DMS79 treated with DMSO at 0.1 percent for 48 hours (cell line): Measurements from ENCODE around the gene HTR1E.
"Not testable (repeated sequence)": the region's sequence is repeated elsewhere in the genome, so short reads cannot be mapped to it uniquely, and the experiment has no call there.

Experiments
- DNase-seq: peaks from one replicate; lab custom pipeline; 2025; lab: John Stamatoyannopoulos, UW

Gene HTR1E

DNA sequence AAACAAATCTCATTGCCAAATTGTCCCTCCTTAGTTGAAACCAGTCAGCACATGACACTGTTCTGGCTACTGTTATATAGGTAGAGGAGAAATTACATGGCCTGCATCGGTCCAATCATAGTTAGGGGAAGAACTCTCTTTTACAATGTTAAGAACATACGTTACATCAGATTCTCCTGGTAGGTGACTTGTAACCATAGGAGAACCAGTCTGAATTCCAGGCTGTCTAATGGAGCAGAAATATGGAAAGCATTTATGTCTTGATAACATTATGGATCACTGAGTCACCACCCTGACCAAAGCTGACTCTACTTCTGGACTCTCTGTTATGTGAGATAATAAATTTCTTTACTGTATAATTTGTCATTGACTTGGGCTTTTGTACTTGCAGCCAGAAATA, 40.9 kb downstream of the HTR1E start:
- DNase-seq = no peak

DNA sequence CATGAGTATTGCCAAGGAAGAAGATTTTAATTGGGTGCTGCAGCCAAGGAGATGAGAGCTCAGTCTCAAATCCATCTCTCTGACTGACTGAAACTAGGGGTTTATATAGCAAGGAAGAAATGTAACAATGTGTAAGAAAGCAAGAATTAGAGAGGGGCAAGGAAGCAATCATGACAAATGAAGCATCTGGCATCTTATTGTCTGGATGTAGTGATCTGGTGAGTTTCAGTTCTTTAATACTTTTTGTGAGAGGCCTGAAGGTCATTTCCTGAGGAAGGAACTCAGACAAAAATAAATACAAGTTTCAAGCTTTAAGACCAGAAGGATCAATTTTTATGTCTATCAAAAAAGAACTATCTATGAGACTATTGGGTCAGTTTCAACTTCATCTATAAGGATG, 64.2 kb downstream of the HTR1E start:
- DNase-seq = no peak

DNA sequence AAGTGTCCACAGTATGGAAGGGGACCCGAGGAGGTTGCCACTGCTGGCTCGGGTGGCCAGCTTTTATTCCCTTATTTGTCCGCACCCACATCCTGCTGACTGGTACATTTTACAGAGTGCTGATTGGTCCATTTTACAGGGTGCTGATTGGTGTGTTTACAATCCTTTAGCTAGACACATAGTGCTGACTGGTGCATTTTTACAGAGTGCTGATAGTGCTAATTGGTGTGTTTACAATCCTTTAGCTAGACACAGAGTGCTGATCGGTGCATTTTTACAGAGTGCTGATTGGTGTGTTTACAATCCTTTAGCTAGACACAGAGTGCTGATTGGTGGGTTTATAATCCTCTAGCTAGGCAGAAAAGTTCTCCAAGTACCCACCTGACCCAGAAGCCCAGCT, 65.1 kb downstream of the HTR1E start:
- DNase-seq = not testable (repeated sequence)

DNA sequence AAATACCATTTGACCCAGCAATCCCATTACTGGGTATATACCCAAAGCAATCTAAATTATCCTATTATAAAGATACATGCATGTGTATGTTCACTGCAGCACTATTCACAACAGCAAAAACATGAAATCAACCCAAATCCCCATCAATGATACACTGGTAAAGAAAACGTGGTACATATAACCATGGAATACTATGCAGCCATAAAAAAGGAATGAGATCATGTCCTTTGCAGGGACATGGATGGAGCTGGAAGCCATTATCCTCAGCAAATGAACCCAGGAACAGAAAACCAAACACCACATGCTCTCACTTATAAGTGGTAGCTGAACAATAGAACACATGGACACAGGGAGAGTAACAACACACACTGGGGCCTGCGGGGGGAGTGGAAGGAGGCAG, 69.2 kb downstream of the HTR1E start:
- not testable (repeated sequence) for DNase-seq

DNA sequence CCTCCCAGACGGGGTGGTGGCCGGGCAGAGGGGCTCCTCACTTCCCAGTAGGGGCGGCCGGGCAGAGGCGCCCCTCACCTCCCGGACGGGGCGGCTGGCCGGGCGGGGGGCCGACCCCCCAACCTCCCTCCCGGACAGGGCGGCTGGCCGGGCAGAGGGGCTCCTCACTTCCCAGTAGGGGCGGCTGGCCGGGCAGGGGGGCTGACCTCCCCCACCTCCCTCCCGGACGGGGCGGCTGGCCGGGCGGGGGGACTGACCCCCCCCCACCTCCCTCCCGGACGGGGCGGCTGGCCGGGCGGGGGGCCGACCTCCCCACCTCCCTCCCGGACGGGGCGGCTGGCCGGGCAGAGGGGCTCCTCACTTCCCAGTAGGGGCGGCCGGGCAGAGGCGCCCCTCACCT, 72.3 kb downstream of the HTR1E start:
- not testable (repeated sequence) for DNase-seq

DNA sequence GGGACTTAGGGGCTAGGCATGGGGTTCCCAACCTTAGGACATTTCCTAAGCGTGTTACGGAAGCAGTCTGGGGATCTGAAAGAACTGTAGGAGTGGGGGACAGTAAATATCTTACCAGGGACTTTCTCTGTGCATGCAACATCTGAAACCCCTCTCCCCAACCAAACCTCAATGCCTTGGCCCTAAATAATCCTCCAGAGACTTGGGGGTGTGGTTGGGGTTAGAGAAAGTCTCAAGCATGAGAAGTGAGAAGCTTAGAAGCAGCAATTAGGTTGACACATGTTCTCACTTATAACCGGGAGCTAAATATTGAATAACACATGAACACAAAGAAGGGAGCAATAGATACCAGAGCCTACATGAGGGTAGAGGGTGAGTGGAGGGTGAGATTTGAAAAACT, 74.7 kb downstream of the HTR1E start:
- DNase-seq = no peak

DNA sequence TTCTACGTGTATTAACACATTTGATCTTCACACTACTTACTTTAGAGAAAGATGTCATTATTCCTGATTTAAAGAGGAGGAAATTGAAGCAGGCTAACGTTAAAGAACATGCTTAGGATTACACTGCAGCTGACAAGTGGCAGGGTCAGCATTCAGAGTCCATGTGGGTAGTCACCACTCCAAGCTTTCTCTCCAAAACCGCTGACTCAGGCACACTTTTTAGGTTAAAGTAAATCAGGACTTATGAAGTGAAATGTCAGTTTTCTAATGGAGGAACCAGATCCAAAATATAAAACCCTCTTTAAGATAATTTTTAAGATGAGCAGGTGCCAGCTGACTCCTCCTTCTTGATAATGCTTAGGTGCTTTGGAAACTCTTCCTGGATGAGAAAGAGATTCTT, 75.4 kb downstream of the HTR1E start:
- DNase-seq = no peak

DNA sequence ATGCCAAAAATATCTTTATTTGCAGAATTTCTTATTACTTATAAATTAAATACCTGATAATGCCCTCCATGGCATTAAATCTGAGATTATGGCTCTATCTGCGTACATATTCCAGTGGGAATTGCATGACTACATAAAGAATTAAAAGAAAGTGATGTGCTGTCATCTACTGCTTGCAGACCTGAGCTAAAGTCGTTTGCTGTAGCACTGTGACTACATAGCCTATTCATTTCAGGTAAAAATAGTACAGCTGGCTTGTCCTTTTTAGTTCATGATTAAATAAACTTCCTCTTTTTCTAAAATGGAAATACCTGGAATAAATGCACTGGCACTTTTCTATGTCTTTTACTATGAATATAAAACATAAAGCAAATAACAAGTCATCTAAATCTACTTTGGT, 79.4 kb downstream of the HTR1E start:
- DNase-seq = no peak

DNA sequence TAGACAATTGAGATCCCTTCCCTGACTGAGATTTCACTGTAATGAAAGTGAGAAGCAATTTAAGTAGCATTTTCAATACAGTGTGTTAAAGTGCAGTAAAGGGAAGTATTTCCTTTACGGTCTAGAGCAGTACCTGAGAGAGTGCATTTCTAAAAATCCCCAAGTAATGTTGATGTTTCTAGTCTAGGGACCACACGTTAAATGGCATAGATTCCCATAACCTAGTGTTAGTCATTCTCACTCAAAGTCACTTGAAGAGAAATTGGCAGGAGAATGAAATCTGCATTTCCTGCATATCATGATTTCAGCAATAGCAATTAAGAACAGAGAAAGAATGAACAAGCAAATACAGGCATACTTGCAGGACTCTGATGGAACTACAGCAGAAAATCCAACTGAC, 89.7 kb downstream of the HTR1E start:
- no peak for DNase-seq

DNA sequence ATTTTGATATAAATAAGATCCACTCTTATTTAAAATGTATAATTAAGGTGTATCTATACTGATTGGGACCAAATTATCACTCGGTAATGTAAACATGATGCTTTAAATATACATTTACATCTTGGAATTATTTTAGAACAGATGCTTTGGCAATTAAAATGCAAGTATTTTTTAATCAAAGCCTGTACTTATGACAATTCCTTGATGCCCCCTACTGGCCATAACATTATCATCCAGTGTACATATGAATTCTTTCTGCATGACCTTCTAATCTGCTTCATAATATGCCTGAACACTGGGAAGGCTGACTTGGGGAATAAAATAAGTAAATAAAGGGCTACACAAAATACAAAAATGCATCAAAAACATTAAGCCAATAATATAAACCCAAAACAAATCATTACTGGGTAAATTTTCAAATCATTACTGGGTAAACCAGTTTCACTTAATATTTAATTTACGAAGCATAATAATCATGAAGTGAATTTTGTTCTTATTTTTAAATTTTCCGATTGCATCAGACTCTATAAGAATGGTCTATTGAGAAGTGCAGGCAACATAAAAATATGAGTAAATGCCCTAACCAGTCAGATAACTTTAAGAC, 92.5 kb downstream of the HTR1E start:
- no peak for DNase-seq

DNA sequence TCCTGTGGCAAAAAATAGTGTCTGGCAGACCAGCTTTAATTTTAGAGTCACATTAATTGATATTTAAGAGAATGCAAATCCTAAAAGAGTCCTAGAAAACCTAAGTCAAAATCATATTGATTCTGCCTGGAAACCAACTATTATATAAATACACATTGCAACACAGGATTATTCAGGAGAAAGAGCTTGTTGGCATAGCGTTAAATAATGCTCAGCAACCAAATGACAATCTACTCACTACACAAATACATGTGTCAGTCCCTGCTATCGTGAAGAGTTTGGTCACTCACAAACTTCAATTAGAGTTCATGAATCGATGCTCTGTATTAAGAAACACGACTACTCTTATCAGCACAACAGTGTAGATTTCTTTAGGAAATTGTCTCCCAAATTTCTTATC, 103.4 kb downstream of the HTR1E start:
- no peak for DNase-seq

DNA sequence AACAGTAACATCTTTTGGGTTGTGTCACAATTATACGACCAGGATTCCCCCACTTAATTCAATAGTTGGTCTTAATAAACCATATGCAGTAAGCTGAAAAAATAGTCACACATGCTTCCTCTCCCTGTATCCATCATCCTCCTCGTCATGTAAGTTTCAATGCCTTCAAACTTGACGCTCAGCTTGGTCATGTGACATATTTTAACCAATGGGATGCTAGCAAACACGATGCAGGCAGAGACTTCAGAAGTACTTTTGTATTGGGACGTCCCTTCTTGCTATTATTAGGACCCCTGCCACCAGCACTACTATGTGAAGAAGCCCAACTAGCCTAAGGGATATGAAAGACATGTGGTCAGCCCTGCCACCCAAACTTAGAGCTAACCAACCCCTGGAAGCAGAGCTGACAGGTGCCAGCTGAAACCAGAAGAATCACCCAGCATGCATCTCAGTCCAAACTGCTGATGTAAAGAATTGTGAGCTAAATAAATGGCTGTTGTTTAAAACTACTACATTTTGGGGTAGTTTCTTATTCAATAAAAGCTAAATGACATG, 108.3 kb downstream of the HTR1E start:
- no peak for DNase-seq

DNA sequence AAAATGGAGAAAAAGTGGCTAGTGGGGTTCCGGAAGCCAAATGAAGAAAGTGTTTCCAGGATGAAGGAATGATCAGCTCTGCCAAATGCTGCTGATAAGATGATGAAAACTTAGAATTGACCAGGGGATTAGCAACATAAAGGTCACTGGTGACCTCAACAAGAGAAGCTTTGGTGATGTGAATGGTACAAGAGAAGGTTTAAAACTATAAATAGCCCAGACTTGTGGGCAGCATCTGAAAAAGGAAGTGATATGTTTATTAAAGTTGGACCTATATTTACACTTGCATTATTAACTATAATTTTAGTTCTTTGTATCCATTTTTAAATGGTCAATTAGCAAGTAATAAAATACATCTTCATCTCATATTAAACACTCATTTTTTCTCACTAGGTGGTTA, 112.5 kb downstream of the HTR1E start:
- no peak for DNase-seq

DNA sequence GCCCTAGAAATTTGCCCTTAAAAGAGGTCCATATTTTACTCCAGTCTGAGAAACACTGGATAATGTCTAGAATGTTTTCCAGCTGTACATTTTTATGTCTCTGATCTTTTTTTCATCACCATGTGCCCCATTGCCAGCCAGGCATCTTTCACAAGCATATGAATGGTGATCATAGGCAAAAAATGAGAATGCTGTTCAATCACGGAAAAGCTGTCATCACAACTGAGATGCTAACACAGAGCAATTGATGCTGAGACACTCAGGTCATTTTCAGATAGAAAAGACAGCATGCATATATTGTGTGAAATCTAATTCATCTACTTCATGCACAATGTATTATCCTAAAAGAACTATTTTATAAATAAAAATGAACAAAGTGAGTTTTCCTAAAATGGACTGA, 116.0 kb downstream of the HTR1E start:
- no peak for DNase-seq

DNA sequence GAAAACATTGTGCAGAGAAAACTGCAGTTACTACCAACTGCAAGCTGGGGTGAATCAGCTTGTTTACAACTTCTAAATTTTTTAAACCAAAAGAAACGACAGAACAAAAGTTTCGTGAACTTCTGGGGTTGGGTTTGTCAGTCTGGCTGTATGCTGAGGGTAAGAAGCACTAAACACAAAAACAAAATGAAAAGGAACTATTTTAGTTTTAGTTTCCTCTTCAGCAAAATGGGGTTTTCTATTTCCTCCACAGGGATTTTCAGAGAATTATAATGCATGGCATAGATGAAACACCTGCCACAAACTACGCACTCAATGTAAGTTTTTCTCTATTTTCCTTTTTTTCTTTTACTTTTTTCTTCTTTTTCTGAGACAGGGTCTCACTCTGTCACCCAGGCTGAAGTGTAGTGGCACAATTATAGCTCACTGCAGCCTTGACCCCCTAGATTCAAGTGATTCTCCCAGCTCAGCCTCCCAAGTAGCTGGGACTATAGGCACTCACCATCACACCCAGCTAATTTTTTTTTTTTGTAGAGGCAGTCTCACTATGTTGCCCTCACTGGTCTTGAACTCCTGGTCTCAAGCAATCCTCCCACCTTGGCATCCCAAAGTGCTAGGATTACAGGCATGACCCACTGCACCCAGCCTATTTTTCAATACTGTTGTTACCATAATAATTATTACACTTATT, 117.0 kb downstream of the HTR1E start:
- DNase-seq = no peak

DNA sequence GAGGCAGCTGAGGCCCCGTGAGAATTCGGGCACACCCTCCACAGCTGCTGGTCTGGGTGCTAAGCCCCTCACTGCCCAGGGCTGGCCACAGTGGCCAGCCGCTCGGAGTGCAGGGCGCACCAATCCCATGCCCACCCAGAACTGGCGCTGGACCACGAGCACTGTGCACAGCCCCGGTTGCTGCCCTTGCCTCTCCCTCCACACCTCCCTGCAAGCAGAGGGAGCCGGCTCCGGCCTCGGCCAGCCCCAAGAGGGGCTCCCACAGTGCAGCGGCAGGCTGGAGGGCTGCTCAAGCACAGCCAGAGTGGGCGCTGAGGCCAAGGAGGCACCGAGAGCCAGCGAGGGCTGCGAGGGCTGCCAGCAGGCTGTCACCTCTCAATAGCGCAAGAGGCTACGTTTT, 122.6 kb downstream of the HTR1E start:
- DNase-seq = no peak

DNA sequence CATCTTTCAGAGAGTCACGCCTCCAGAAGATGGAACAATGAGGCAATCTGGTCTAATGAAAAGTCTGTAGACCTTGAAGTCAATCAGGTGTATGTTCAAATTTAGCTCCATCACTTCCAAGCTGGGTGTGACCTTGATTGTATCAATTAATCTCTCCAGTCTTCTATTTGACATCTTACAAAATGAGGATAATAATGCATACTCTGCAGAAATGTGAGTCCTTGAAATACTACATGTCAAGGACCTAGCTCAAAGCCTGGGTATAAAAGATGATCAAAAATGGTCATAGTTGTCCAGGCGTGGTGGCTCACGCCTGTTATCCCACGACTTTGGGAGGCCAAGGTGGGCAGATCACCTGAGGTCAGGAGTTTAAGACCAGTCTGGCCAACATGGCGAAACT, 127.8 kb downstream of the HTR1E start:
- no peak for DNase-seq
